HG03520 (cell line): ENCODE data around the gene IFI16.
"Not testable (repeated sequence)": the region's sequence is repeated elsewhere in the genome, so short reads cannot be mapped to it uniquely, and the experiment has no call there.

Experiments
- ATAC-seq: cut with Tn5 transposase; IDR thresholded peaks from one replicate; pipeline ENCODE4 v1.9.1; 2021; ENCODE audit warnings: mild to moderate bottlenecking, moderate library complexity; ENCODE audit not compliant: unreplicated experiment

IFI16 gene

GRCh38 chr1:159091607-159092031 lies 81.9 kb downstream of the IFI16 start:
- no peak for ATAC-seq

- ATAC-seq = no peak
Observed at GRCh38 chr1:159092036-159092760, 82.5 kb downstream of the IFI16 start.

- no peak for ATAC-seq
Observed at GRCh38 chr1:159098596-159098995, 88.9 kb downstream of the IFI16 start.

GRCh38 chr1:159100589-159100988 lies 90.9 kb downstream of the IFI16 start:
- no peak for ATAC-seq

- ATAC-seq = not testable (repeated sequence)
Observed at GRCh38 chr1:159103021-159103420, 93.3 kb downstream of the IFI16 start.
